Fibroblast of skin of scalp (primary cell): ENCODE results near the gene DHX57. TPM values are rescaled to one million over a fixed set of nuclear protein-coding genes. Genes with fewer than 3 reads are reported as not detected.

Experiments used
- DNase-seq: peaks from one replicate; pipeline ENCODE4 v3.0.0-alpha.2; 2013
- polyA plus RNA-seq, 2 experiments: library from polyadenylated mRNA; unstranded; fragments of 120-200 nt; gene quantifications; one replicate each; pipeline ENCODE4 v1.2.1, GENCODE V29; 2013; ENCODE audit not compliant: insufficient read length in 2 of 2

Gene DHX57, protein sequence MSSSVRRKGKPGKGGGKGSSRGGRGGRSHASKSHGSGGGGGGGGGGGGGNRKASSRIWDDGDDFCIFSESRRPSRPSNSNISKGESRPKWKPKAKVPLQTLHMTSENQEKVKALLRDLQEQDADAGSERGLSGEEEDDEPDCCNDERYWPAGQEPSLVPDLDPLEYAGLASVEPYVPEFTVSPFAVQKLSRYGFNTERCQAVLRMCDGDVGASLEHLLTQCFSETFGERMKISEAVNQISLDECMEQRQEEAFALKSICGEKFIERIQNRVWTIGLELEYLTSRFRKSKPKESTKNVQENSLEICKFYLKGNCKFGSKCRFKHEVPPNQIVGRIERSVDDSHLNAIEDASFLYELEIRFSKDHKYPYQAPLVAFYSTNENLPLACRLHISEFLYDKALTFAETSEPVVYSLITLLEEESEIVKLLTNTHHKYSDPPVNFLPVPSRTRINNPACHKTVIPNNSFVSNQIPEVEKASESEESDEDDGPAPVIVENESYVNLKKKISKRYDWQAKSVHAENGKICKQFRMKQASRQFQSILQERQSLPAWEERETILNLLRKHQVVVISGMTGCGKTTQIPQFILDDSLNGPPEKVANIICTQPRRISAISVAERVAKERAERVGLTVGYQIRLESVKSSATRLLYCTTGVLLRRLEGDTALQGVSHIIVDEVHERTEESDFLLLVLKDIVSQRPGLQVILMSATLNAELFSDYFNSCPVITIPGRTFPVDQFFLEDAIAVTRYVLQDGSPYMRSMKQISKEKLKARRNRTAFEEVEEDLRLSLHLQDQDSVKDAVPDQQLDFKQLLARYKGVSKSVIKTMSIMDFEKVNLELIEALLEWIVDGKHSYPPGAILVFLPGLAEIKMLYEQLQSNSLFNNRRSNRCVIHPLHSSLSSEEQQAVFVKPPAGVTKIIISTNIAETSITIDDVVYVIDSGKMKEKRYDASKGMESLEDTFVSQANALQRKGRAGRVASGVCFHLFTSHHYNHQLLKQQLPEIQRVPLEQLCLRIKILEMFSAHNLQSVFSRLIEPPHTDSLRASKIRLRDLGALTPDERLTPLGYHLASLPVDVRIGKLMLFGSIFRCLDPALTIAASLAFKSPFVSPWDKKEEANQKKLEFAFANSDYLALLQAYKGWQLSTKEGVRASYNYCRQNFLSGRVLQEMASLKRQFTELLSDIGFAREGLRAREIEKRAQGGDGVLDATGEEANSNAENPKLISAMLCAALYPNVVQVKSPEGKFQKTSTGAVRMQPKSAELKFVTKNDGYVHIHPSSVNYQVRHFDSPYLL (N-terminal part only)
- 17.6 TPM for polyA plus RNA-seq (2013, experiment 1 of 2; ENCODE audit: insufficient read length)
- polyA plus RNA-seq (2013, experiment 2 of 2; ENCODE audit: insufficient read length), result 19.0 TPM

DNA sequence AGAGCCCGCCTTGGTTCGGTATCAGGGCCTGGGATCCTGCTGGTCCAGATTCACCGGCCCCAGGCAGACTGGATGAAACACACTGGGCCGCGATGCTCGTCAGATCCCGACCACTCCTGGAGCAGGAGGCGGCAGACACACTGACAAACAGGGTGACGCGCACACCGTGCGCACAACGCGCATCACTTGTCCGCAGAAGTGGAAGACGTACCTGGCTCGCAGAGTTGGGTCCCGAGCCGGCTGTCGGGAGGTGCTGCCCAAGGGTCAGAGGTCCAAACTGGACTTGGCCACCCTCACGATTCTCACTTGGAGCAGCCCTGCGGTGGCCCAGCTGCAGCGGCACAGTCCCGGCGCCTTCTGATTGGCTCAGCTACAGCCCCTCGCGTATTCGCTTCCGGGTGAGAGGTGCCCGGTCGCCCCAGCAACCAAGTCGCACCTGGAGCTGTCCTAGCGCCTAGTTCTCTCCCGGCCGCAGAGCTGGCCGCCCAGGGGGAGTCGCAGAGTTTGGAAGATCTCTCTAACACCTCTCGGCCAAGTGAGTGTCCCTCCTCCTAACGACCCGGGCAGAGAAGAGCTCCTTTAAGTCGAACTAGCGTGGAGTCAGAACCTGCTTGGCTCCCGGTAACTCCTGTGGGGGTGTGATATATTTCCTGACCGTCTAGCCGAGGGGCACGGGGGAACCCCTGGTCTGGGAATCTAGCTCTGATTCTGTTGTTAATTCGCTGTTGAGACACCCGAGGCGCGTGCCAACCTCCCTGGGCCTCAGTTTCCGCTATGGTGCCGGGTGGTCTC is at the start of gene DHX57, which contains the start of gene MORN2:
TSS of gene DHX57 (minus strand) at position 359 of the 792 bp plus-strand sequence. CDS start 7,529 bp downstream, outside the sequence.
TSS of gene MORN2 (plus strand) at position 401 of the 792 bp plus-strand sequence.
- peak; percentile 79 for DNase-seq

DNA sequence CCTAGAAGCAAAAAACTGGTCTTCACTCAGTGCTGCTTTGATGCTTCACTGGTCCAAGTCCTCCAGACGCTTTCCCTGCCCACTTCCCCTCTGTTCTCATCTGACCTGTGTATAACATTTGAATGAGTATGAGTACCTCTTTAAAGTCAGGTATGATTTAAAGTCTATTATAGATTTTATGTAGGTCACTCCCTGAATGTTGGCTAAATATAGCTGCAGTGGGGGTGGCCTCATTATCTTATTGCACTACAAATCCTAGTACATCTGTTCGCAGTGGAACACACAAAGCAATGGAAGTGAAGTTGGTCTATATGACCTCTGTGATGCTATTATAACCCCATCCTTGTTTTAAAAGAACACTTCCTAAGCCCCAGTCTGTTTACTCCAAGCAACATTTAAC is 47.2 kb upstream of the DHX57 start:
- no peak for DNase-seq

DNA sequence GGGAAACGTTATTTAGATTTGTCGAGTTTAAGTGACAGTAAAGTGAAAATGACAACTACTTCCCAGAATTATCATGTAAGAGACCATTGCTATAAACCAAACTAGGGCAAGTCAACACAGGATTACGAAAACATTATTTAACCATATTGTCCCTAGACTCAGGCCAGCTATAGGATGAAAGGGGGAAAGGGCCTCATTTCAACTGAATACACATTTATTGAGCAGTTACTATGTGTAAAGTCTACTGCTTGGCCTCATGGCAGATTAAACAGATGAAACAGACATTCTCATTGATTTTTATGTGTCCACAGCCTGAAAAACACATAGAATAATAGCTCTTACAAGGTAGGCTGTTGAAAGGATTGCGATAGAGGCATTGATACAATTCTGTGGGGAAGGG is 46.7 kb upstream of the DHX57 start:
- DNase-seq, result no peak

DNA sequence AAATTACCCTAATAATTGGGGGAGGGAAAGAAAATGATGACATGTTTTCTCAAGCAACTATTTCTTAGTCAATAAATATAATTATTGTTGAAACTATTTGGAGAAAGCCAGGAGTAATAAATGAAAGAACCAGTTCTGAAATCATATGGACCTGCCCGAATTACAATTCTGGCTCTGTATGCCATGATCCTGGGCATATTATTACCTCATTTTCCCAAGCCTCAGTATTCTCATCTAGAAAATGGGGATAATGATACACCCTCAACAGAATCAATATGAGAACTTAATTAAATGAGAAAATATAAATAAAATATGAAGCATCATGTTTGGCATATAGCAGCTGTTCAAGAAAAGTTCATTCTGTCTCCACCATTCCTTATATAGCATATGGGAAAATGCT is 36.9 kb upstream of the DHX57 start:
- no peak for DNase-seq

DNA sequence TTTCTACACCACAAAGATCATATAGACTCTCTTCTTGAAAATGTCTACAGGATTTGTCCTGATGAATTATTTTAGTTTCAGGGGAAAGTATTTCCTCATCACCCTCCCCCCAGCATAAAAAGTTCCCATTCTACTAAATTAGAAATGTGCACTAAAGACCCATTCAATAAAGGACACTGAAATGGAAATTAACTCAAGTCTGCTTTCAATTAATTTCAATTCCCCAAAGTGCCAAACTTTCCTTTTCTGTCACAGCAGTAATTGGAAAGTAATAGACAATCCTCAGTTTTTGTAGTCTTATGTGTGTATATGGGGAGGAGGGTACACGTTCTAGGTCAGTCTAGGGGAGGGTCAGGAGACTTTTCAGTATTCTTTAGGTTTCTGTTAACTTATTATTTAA is 35.5 kb upstream of the DHX57 start:
- no peak for DNase-seq

DNA sequence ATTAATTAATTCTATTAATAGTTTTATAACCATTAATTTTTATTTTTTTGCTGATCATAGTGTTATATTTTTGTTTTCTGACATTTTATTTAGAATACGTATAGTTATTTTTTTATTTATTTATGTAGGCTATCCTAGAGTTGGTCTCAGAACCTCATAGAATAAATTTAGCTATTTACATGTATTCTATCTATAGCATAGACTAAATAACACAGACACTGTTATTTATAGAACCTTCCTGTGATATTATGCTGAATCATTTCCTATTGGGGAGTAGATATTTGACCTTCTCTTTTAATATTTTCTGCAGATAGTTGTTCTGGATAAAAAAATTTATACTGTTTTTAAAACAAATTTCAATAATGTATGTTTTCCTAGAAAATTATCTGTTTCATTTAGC is 34.1 kb upstream of the DHX57 start:
- DNase-seq, result no peak

DNA sequence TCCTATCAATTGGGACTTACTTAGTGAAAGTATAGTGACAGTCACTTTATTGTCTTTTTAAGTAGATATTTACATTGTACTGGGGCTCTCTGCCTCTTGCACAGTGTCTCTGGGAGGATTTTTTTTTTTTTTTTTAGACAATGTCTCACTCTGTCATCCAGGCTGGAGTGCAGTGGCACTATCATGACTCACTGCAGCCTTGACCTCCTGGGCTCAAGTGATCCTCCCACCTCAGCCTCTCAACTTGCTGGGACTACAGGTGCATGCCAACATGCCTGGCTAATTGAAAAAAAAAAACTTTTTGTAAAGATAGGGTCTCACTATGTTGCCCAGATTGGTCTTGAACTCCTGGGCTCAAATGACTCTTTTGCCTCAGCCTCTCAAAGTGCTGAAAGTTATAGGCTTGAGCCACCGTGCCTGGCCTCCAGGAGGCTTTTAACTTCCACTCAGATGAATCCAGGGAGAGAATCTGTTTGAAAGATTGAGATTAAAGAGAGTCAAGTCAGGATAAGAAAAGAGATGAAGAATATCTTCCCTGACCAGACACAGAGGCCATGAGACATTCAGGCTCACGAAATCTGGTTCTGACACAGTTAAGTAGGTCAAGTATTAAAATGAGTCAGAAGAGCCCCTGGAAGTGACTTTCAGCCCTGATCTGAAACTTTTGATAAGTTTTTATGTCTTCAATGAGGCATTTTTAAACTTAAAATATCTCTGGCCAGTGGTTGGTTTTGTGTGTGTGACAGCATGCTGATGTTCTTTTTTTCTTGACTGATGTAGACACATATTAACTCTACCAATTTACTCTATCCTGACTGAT is 32.2 kb upstream of the DHX57 start:
- DNase-seq, result no peak

DNA sequence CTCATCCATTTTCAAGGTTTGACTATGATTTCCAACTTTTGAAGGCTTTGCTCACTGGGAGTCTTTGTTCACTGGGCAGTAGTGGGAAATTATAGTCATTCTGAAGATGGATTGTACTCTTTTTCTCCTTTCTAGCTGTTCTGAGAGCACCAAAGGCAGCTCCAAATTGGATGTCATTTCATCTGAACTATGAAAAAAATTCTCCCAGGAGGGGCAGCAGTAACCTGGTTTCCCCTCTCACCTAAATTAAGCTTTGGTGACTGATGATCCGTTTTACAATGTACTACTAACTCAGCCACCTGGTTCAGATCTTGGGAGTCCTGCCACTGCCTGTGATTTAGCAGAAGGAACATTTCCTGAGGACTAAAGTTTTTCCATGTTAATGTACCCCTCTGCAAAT is 31.5 kb upstream of the DHX57 start:
- DNase-seq, result no peak

DNA sequence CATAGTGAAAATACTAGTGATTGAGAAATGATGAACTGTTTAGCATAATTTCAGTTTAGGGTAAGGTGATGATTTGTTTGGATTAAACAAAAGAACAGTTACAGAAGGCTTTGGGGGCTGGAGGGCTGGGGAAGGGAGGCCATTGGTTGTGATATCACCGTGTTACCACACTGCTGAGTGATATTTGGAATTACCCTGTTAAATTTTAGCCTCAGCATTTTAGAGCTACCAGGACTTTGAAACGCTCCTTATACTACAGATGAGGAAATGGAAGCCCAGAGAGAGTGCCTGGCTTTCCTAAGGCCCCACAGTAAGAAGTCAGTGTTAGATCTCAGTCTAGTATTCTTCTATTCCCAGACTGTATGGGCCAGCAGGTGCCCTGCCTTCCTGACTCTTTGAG is 29.5 kb upstream of the DHX57 start:
- DNase-seq, result no peak

DNA sequence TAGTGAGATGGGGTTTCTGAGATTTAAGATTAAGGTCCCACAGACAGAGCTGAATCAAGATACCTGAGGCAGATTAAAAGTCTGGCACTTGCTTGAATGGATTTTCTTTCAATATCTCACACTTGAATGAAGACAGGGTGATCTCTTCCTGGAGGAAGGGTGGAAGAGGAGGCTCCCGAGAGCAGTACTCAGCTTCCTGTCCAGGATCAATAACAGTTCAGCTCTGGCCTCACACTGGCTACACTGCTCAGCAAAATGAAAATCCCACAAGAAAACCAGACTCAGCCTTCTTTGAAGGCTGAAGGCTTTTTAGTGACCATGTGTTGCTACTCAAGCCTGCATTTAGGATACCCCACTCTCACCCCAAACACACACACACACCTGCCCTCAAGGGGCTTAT is 25.0 kb upstream of the DHX57 start:
- DNase-seq, result no peak

DNA sequence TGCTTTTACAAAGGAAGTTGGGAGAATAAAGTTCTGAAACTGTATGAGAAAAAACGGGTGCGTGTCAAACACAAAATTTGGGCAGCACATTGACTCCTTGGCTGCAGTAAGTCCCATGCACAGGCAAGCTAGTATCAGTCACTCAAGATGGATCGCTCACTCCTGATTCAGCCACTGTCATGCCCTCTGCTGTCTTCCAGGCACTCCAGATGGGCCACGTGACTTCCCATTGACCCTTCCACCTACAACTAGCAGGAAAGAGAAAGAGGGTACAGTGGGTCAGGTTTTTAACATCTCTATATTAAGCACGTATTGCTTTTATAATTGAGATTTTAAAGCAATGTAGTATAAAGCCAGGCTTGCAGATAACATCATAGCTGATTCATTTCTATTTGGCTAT is 22.5 kb upstream of the DHX57 start:
- no peak for DNase-seq

DNA sequence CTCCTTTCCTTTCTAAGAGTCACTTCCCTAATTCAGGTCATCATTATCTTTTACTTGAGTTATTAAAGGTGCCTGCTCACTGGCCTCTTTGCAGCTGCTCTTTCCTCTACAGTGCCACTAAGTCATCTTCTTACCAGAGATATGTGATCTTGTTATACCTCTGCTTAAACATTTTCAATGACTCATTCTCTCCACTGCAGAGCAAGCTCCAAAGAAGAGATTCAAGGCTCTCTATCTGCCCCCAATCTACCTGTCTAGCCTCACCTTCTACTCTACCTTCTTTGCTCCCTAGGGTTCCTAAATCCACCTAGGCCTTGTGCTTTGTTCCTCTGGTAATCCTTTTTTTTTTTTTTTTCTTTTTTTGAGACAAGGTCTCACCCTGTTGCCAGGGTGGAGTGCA is 17.1 kb upstream of the DHX57 start:
- no peak for DNase-seq

DNA sequence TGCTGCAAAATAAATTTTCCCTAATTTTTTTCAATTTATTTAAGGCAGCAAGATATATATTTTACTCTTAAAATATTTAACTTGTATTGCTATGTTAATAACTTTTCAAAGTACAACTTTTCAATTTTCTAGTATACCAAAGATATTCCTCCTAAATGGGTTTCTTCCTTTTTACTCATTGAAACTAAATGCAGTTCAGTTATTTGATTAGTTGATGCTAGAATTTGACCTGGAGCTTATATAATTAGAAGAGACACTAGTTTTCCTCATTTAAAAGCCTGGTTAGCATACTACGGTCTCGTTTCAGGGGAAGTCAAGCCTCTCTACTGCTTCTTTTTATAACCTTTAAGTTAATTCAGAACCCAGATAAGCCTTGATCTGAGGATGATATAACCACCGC is 13.8 kb upstream of the DHX57 start, which contains the start of gene ARHGEF33:
TSS of gene ARHGEF33 (plus strand) at position 301 of the 400 bp plus-strand sequence. CDS start 29,573 bp downstream, outside the sequence.
- DNase-seq, result no peak

DNA sequence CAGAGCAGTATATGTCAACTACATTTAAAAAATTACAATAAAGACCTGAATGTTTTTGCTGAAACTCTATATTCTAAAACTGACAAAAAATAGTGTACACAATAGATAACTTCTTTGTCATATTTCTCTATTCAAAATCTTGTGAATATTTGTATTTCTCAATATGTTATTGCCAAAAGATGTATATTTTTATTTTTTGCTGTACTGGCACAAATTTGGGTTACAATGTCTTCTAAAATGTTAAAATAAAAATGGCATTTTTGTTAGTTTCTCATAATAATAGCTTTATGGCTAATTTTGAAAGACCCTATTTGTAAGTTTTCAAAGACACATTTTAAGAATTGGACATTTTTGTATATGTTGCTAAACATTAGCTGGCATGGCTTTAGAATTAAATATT is 13.3 kb upstream of the DHX57 start:
- DNase-seq, result no peak

DNA sequence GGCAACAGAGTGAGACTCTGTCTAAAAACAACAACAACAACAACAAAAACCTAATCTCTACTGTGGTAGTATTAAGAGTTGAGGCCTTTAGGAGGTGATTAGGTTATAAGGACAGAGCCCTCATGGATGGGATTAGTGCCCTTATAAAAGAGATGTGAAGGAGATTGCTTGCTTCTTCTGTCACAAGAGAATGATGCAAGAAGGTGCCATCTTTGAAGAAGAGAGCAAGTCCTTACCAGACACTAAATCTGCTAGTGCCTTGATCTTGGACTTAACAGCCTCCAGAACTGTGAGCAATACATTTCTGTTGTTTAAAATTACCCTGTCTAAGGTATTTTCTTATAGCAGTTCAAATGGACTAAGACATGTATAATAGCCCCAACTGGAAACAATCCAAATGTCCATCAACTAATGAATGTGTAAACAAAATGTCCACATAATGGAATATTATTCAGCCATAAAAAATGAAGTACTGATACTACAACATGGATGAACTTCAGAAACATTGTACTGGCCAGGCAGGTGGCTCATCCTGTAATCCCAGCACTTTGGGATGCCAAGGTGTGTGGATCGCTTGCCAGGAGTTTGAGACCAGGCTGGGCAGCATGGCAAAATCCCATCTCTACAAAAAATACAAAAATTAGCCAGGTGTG is 12.3 kb upstream of the DHX57 start:
- DNase-seq, result no peak

DNA sequence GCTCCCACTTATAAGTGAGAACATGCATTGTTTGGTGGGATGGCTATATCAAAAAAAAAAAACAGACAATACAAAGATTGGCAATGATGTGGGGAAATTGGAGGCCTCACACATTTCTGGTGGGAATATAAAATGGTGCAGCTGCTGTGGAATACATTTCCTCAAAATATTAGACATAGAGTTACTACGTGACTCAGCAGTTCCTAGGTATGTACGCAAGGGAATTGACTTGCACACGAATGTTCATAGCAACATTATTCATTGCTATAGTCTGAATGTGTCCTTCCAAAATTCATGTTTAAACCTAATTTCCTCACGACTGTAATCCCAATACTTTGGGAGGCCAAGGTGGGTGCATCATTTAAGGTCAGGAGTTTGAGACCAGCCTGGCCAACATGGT is 11.6 kb upstream of the DHX57 start:
- no peak for DNase-seq

DNA sequence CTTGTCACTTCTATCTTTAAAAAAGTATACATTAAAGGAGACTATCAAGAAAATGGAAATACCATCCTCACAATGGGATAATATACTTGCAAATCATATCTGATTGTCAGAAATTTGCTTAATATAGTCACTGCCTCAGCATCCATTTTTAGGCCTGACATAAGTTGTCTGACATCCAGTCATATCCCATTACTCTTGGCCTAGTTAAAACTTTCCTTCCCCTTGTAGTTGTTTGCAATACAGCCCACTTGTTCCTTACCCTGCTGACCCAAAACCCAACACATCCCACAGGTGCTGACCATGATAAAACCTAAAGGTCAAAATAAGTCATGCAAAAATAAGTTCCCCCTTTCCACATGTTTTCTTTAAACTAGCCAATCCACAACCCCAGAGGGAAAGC is 10.3 kb upstream of the DHX57 start:
- DNase-seq, result no peak

DNA sequence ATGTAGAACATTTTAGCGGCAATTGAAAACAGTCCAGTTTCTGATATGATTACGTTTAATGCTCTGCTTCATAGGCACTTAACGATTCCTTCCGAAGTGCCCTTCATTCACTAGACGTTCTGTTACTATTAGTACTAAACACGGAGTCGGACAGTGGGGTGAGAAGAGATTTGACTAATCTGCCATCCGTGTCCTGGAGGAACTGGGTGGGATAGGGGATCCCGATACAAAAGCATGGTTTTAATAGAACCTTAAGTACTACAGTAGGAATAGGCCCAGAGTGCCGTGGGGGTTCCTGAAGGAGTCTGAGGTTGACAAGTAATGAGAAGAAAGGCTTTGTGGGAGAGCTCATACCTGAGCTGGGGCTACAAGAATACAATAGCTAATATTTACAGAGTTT is 673 bp upstream of the DHX57 start:
- no peak for DNase-seq

DNA sequence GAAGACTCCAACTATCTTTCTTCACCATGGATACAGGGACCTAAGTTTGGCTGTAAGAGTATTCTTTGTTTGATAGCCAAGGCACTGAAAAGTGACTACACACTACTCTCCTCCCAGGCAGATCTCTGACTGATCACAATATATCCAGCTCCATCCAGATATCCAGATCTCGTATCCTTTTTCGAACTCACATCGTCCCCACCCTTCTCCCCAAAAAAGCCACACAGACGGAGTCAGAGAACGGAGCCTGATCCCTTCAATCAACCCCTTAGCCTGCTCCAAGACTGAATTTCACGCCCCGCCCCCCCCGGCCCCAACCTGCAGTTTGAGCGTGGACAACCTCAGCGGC is 533 bp downstream of the DHX57 start:
- DNase-seq, result no peak

DNA sequence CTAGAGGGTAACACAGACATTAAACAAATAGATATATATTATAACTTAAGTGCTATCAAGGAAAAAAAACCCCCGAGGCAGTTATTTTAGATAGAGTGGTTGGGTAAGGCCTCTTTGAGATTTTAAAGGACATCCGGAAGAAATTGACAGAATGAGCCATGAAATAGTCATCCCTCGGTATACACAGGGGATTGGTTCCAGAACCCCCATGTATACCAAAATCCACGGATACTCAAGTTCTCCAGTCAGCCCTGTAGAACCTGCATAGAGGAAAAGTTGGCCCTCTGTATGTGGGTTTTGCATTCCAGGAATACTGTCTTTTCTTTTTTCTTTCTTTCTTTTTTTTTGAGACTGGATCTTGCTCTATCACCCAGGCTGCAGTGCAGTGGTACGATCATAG is 2.0 kb downstream of the DHX57 start:
- no peak for DNase-seq
